Endodermal cell (in vitro differentiated cells): ENCODE measurements around the gene HLA-DPB1. TPM values are rescaled to one million over a fixed set of nuclear protein-coding genes. Genes with fewer than 3 reads are reported as not detected.

ENCODE experiments used
- DNase-seq: peaks from one replicate; pipeline ENCODE4 v3.0.0-alpha.2; 2017
- H3K27ac ChIP-seq: 2 replicates; pipeline ENCODE4 v1.5.1; 2013; ENCODE audit warnings: mild to moderate bottlenecking, low read depth, low read length, moderate library complexity
- H3K27me3 ChIP-seq: 2 replicates; pipeline ENCODE4 v1.6.1; 2013; ENCODE audit warnings: mild to moderate bottlenecking, low read length, moderate library complexity; ENCODE audit not compliant: insufficient read depth, control insufficient read depth, poor library complexity, severe bottlenecking
- H3K36me3 ChIP-seq: 2 replicates; pipeline ENCODE4 v1.7.0; 2013; ENCODE audit warnings: mild to moderate bottlenecking, low read length, moderate library complexity; ENCODE audit not compliant: control insufficient read depth, insufficient read depth
- H3K4me1 ChIP-seq: one replicate; pipeline ENCODE4 v1.7.0; 2013; ENCODE audit warnings: low read length; ENCODE audit not compliant: control insufficient read depth, insufficient read depth
- H3K4me3 ChIP-seq: 2 replicates; pipeline ENCODE4 v1.5.1; 2013; ENCODE audit warnings: mild to moderate bottlenecking, low read length, moderate library complexity
- H3K9ac ChIP-seq: 2 replicates; pipeline ENCODE4 v1.6.1; 2013; ENCODE audit warnings: mild to moderate bottlenecking, low read length, moderate library complexity; ENCODE audit not compliant: poor library complexity, severe bottlenecking; ENCODE audit errors: extremely low read depth
- H3K9me3 ChIP-seq: 2 replicates; pipeline ENCODE4 v1.6.1; 2013; ENCODE audit warnings: mild to moderate bottlenecking, low read length, moderate library complexity; ENCODE audit not compliant: control insufficient read depth
- H3K27ac Mint-ChIP-seq: 2 replicates; pipeline ENCODE4 v1.8.0; 2020; ENCODE audit warnings: mixed read lengths
- H3K27me3 Mint-ChIP-seq: 2 replicates; pipeline ENCODE4 v1.8.0; 2021; ENCODE audit warnings: mild to moderate bottlenecking, mixed read lengths; ENCODE audit not compliant: insufficient read depth
- H3K36me3 Mint-ChIP-seq: 2 replicates; pipeline ENCODE4 v1.8.0; 2020; ENCODE audit warnings: low read depth, mixed read lengths
- H3K4me1 Mint-ChIP-seq: 2 replicates; pipeline ENCODE4 v1.8.0; 2020; ENCODE audit warnings: mixed read lengths
- H3K4me3 Mint-ChIP-seq: 2 replicates; pipeline ENCODE4 v1.8.0; 2020; ENCODE audit warnings: mild to moderate bottlenecking, moderate library complexity, mixed read lengths
- H3K9me3 Mint-ChIP-seq: 2 replicates; pipeline ENCODE4 v1.8.0; 2020; ENCODE audit warnings: mild to moderate bottlenecking, mixed read lengths
- CTCF ChIP-seq: fragments of 200-600 bp; sonication (generic); conservative IDR thresholded peaks from 2 replicates; pipeline ENCODE4 v1.5.0; 2021; ENCODE audit warnings: antibody characterized with exemption, mild to moderate bottlenecking
- WGBS, 2 experiments: methylation state at CpG; one replicate each; pipeline versions ENCODE4 v1.1.5 to v1.1.7; 2013; ENCODE audit warnings: missing lambda C conversion rate in 2 of 2, mixed read lengths in 1 of 2; ENCODE audit not compliant: insufficient coverage in 1 of 2, insufficient read length in 1 of 2; 5-methylcytosine and 5-hydroxymethylcytosine counted together
- total RNA-seq, 2 donors: library from RNA; stranded (reverse); fragmentation: NEBNext Ultra II Directional in 1 of 2; extraction: Animal tissue kit (Norgen Biotek cat#: 25700) in 1 of 2; gene quantifications; 2 replicates in 1 of 2; 3 replicates in 1 of 2; pipeline ENCODE4 v1.2.1, GENCODE V29; 2021

The HLA-DPB1 gene
- total RNA-seq, 2 donors from 2014 or later, result 13.5 to 20.6 TPM

DNA sequence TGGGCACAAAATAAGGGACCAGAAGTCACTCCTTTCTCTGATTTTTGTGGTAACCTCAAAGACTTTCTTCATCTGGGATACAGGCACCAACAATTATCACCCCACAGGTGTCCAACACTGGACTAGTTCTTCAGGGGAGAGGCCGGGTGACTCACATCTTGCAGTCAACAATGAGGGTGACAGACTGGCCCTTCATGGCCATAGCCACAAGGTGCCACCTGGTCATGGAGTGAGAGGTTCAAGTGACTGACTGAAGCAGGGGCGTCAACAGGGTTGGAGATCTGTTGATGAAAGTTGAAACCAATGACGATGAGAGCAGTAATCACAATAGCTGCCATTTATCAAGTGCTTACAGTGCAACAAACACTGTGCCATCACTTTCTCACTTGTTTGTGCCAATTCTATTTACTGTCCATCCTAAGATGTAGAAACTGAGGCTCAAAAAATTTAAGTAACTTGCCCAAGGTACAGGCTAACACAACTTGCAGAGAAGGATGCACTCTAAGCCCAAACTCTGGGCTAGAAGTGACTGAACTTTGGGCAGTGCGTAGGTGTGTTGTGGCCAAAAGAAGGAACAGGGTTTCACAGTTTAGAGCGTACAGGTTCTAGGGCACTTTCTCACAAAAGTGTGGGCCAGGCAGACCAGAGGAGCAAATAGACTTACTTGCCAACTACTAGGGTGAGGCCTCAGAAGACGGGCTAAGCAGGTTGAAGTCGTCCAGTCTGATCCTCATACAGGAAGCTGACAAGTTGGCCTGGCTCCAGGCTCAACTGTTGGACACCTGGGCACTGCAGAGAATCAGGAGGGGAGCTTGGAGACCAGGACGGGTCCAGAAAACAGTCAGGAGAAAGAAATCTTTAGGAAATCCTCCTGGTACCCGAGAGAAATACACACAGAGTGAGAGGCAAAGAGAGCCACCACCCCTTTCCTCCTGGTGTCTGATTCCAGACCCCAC is 30.4 kb downstream of the HLA-DPB1 start:
- Histone ChIP-seq H3K4me1 (no peaks in the 10 kb centered on the region), H3K27ac (no peak overlapping the region), H3K27me3 (peaks cover 49% of the 10 kb centered on the region), H3K9me3 (peaks cover 12% of the 10 kb centered on the region), H3K36me3 (no peaks in the 10 kb centered on the region), H3K9ac (no peak overlapping the region), H3K4me3 (no peak overlapping the region)
- H3K9me3 Mint-ChIP-seq, result peaks cover 29% of the 10 kb centered on the region
- no peak for DNase-seq
- no peak overlapping the region for H3K4me3 Mint-ChIP-seq
- TF ChIP-seq CTCF, result no peak
- H3K4me1 Mint-ChIP-seq, result no peaks in the 10 kb centered on the region
- 77 to 78% methylated on average over 5 to 9 of the region's 9 CpGs for WGBS, 2 experiments
- no peaks in the 10 kb centered on the region for H3K36me3 Mint-ChIP-seq
- peaks cover 63% of the 10 kb centered on the region for H3K27me3 Mint-ChIP-seq
- H3K27ac Mint-ChIP-seq, result no peak overlapping the region

DNA sequence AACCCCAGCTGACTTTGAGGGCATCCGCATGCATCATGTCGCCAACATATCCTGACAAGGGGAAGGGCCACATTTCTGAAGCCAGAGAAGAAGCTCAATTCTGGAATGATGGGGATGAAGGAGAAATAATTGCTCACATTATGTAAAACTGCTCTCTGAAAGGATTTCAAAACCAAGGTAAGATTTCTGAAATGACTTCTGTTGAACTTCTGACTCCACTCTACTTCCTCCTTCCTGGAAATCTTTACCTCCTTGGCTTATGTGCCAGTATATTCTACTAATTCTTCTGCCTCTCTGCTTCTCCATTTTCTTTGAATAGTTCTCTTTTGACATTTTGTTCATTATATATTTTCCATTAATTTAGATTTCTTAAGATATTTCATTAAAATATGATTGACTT is 31.9 kb downstream of the HLA-DPB1 start:
- no peak for DNase-seq
- Mint-ChIP-seq H3K4me1 (no peaks in the 10 kb centered on the region), H3K36me3 (no peaks in the 10 kb centered on the region), H3K9me3 (peaks cover 15% of the 10 kb centered on the region), H3K4me3 (no peak overlapping the region), H3K27ac (no peak overlapping the region), H3K27me3 (peaks cover 65% of the 10 kb centered on the region)
- no peaks in the 10 kb centered on the region for H3K9me3 ChIP-seq
- no peaks in the 10 kb centered on the region for H3K4me1 ChIP-seq
- TF ChIP-seq CTCF, result no peak
- 59 to 100% methylated on average over 1 to 2 of the region's 2 CpGs for WGBS, 2 experiments
- H3K27ac ChIP-seq, result no peak overlapping the region
- no peak overlapping the region for H3K4me3 ChIP-seq
- no peak overlapping the region for H3K9ac ChIP-seq
- peaks cover 56% of the 10 kb centered on the region for H3K27me3 ChIP-seq
- no peaks in the 10 kb centered on the region for H3K36me3 ChIP-seq

- H3K4me3 Mint-ChIP-seq, result no peak overlapping the region
- H3K4me1 Mint-ChIP-seq, result peaks cover 4% of the 10 kb centered on the region
- H3K9me3 Mint-ChIP-seq, result peaks cover 10% of the 10 kb centered on the region
- no peak overlapping the region for H3K27ac ChIP-seq
- DNase-seq, result no peak
- no peaks in the 10 kb centered on the region for H3K4me1 ChIP-seq
- 85 to 86% methylated on average over 1 to 2 of the region's 2 CpGs for WGBS, 2 experiments
- no peaks in the 10 kb centered on the region for H3K9me3 ChIP-seq
- H3K4me3 ChIP-seq, result no peak overlapping the region
- H3K27ac Mint-ChIP-seq, result no peak overlapping the region
- H3K36me3 Mint-ChIP-seq, result no peaks in the 10 kb centered on the region
- H3K27me3 ChIP-seq, result peaks cover 57% of the 10 kb centered on the region
- no peak for TF ChIP-seq CTCF
- H3K27me3 Mint-ChIP-seq, result peaks cover 69% of the 10 kb centered on the region
- H3K36me3 ChIP-seq, result no peaks in the 10 kb centered on the region
- H3K9ac ChIP-seq, result no peak overlapping the region
Observed at GRCh38 chr6:33108307-33108706, 32.5 kb downstream of the HLA-DPB1 start.
